Measurements from ENCODE around the gene POPDC3. TPM values are rescaled to one million over a fixed set of nuclear protein-coding genes. Genes with fewer than 3 reads are reported as not detected.

POPDC3 gene
- total RNA-seq: 4.4 and 14.8 TPM in 2 replicates

GRCh38 chr6:105179244-105180065 is at the start of gene POPDC3:
Gene POPDC3, minus strand, starts transcription at chr6:105180014. Its CDS starts 18,105 bp downstream, at chr6:105161909.

Other genes with a start within 250 kb of the POPDC3 start
- not detected in 2 replicates for gene LIN28B, start 222.9 kb downstream of the POPDC3 start, total RNA-seq
- 33.2 and 34.7 TPM in 2 replicates for gene PREP, start 223.1 kb upstream of the POPDC3 start, total RNA-seq